ENCODE results near the gene TACSTD2.

- TF ChIP-seq EZH2 (conservative IDR thresholded peaks at IDR 0.05; ENCODE audit: low read depth, low read length) (no peak), ZC3H4 (CRISPR knock-in tag; IDR thresholded peaks at IDR 0.05; ENCODE audit: borderline replicate concordance) (no peak), MAFK (conservative IDR thresholded peaks at IDR 0.05 in 1 of 2, IDR thresholded peaks at IDR 0.05 in 1 of 2; ENCODE audit: low read length in 2 of 2) (no peak), SMC3 (IDR thresholded peaks at IDR 0.05; ENCODE audit: low read length) (no peak)
- TF ChIP-seq, protein P1, sequence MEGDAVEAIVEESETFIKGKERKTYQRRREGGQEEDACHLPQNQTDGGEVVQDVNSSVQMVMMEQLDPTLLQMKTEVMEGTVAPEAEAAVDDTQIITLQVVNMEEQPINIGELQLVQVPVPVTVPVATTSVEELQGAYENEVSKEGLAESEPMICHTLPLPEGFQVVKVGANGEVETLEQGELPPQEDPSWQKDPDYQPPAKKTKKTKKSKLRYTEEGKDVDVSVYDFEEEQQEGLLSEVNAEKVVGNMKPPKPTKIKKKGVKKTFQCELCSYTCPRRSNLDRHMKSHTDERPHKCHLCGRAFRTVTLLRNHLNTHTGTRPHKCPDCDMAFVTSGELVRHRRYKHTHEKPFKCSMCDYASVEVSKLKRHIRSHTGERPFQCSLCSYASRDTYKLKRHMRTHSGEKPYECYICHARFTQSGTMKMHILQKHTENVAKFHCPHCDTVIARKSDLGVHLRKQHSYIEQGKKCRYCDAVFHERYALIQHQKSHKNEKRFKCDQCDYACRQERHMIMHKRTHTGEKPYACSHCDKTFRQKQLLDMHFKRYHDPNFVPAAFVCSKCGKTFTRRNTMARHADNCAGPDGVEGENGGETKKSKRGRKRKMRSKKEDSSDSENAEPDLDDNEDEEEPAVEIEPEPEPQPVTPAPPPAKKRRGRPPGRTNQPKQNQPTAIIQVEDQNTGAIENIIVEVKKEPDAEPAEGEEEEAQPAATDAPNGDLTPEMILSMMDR (CRISPR knock-in tag; IDR thresholded peaks at IDR 0.05), result no peak
- TF ChIP-seq, protein P2, sequence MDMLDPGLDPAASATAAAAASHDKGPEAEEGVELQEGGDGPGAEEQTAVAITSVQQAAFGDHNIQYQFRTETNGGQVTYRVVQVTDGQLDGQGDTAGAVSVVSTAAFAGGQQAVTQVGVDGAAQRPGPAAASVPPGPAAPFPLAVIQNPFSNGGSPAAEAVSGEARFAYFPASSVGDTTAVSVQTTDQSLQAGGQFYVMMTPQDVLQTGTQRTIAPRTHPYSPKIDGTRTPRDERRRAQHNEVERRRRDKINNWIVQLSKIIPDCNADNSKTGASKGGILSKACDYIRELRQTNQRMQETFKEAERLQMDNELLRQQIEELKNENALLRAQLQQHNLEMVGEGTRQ (IDR thresholded peaks at IDR 0.05; ENCODE audit: low read depth, low read length), result no peak
- TF ChIP-seq, protein P2 (CRISPR knock-in tag; IDR thresholded peaks at IDR 0.05; ENCODE audit: borderline replicate concordance), result no peak
These were observed 10.7 kb downstream of the TACSTD2 start for GRCh38 chr1:58566339-58566738.

Measured in HepG2 (cell line).